GM21576 (cell line): ENCODE data around the gene SULT1C2.
A peak's percentile ranks its signal among the peaks of the same experiment; 100 is the strongest.

ENCODE experiments used
- ATAC-seq: cut with Tn5 transposase; IDR thresholded peaks from one replicate; pipeline ENCODE4 v1.9.1; 2021; ENCODE audit warnings: mild to moderate bottlenecking, moderate library complexity; ENCODE audit not compliant: unreplicated experiment

Gene SULT1C2

DNA sequence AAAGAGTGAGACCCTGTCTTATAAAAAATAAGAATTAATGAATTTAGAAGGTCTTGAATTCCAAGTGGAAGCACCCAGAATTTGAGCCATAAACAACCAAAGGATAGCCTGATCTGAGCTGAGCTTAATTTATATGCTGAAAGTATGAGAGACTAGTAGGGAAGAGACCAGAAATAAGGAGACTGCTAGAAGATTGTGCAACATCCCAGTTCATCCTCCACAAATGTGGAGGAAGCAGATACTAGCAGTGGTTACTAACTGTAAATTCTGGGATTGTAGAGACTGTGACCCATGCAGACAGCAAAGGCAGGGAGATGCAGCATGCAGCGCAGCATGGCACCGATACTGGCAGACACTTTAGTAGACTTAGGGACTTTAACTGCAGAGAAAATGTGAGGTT lies 1.5 kb upstream of the SULT1C2 start:
- no peak for ATAC-seq

DNA sequence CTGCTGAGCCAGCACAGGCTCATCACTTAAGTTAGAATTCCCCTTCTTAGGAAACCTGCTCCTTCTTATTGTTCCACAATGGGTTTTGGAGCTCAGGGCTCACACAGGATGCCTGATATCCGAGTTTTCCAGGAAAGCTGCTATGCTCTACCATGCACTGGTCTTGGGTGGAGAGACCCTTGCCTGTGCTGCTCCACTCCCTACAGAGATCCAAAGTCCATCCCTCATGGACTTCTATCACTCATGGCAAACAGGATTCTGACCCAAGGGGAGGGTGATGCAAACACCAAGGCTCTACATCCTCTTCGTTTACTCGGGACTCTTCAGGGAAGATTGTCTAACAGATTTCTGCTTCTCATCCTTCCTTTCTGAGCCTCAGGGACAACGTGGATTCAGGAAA lies 5.2 kb downstream of the SULT1C2 start:
- no peak for ATAC-seq

DNA sequence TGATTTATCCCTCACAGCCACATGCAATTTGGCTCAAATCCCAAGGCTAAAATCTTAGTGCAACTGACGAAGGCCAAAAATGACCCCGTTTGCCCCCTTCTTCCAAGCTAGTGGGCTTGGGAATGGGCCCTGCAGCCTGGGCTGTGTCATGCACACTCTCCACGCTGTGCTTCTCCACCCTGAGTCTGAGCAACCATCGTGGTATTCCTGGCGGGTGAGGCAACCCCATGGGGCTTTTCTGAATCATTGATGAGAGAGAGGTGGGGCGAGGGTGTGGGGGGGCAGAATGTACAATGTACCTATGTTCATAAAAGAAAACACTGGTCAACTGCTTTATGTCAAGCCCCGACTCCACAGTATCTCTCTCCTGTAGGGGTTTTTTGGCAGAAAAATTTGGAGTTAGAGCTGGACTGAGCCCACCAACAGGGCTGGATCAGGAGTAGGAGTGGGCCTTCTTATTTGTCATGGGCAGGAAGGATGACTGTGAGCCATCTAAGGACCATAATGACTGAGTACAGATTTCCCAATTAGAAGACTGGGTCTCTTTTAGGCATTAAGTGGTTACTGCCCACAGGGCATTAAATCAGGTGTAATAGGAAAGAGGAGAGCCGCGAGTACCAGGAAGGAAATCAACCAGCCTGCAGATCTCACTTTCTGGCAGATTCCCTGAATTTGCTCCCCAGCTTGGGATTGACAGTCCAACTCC lies 8.9 kb downstream of the SULT1C2 start:
- ATAC-seq, result no peak

DNA sequence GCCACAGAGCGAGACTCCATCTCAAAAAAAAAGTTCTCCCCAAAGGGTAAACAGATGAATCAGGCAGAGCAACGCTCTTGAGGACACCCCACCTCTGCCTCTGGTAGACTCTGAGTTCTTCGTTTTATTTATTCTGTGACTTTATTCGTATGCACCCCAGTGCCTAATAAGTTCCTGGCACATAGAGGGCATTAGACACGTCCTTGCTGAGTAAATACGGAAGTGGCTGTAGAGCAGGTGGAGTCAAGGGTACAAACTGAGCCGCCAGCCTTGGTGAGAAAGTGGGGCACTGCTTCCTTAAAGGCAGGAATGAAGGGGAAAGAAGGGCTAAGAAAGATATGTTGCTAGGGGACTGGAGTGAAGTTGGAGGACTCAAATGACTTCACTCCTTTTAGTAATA lies 12.9 kb downstream of the SULT1C2 start:
- ATAC-seq, result no peak

DNA sequence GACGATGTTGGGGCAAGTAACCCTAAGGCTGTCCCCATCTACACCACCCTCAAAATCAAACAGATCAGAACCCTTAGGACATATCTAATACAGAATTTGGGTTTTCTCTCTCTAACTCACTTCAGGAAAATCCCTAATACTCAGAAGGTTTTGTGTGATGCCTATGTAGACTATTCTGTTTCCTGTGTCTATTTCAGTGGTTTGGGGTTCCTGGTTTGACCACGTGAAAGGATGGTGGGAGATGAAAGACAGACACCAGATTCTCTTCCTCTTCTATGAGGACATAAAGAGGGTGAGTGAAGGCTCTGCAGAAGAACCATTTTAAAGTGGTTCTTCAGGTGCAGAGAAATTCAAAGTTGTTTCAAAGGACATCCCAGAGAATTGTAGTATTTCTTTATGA lies 16.3 kb downstream of the SULT1C2 start:
- peak; percentile 76 for ATAC-seq

DNA sequence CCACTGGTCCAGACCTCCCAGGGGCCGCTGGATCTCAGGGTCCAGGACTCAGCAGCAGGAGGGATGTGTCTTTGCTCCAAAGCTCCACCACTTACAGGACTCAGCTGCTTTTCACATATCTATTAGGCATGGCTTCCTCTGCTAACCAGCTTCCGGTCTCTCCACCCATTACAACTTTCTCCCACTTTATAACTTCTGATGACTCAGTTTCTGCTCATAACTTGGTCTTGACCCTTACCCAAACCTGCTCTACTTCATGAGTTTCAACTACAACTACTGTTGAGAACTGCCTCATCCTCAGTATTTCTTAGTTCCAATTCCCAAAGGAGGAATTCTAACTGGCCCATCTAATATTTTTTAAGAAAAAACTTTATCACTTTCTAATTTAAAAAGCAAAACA lies 17.2 kb downstream of the SULT1C2 start:
- no peak for ATAC-seq

DNA sequence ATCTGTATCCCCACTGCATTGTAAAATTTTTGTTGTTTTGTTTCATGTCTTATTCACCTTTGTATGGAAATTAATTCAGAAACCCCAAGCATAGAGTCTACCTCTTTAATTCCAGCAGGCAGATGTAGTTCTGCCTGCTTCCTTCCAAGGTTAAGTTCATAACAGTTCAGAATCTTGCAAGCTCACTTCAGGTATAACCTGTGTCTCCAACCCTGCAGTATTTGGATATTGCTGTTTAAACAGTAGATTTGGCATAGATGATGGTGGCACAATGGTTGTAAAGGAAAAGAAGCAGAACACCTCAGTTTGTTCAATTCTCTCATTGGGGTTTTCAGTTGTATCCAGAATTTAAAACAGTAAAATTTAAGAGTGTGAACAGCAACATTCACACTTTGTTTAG lies 21.2 kb downstream of the SULT1C2 start:
- ATAC-seq, result no peak

DNA sequence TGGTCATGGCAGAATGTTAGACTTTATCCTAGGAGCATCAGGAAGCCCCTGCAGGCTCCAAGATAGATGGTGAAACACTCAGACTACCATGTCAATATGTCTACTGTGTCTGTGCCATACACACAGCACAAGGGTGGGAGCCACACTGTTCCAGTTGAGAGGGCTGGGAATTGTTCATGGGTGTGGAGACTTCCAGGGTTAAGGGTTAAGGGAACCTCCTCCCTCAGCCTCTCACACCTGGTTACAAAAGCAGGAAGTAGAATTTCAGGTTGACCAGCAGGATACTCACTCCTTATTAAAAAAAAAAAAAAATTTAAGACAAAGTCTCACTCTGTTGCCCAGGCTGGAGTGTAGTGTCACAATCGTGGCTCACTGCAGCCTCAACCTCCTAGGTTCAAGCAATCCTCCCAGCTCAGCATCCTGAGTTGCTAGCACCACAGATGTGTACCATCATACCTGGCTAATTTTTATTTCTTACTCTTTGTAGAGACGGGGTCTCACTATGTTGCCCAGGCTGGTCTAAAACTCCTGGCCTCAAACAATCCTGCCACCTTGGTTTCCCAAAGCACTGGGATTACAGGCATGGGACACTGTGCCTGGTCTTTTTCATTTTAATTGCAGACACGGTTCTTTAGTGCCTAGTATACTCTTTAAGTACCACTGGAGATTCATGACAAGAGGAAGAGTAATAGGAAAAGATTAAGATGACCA lies 26.0 kb downstream of the SULT1C2 start:
- ATAC-seq, result no peak

DNA sequence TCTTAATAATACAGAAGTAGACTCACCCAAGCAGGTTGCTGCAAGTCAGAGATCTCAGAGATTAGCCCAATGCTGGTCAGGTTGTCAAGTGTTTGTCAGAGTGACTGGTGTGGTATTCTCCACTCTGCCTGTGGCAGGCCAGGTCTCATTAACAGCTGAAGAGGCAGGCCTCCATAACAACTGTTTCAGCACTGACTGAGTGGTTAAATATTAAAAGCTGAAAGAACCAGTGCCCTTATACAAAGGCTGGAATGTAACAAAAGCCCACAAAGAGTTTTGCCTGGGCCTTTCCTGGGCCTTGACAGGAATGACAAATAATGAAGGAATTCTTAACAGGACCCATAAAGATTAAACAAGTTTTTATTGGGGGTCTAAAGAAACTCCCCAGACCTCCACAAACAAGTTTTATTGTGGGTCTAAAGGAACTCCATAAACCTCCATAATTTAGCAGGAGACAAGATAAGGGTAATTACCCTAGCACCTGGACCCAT lies 26.8 kb downstream of the SULT1C2 start:
- no peak for ATAC-seq

DNA sequence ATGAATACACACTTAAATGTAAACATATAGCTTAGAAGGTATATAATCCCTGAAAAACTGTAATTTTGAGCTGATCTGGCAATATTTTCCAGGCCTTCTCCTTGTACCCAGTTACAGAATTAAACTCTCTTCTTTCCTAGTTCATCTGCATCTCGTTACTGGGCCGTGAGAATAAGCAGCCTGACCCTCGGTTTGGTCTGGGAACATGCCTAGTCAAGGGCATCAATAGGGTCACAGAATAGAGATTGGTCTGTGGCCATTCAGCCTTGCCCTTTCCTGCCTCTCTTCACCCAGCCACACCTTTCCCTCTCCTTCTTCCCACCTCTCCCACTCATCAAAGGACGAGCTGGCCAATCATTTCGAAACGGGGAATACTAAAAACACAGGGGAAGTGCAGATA lies 27.3 kb downstream of the SULT1C2 start:
- ATAC-seq, result no peak

DNA sequence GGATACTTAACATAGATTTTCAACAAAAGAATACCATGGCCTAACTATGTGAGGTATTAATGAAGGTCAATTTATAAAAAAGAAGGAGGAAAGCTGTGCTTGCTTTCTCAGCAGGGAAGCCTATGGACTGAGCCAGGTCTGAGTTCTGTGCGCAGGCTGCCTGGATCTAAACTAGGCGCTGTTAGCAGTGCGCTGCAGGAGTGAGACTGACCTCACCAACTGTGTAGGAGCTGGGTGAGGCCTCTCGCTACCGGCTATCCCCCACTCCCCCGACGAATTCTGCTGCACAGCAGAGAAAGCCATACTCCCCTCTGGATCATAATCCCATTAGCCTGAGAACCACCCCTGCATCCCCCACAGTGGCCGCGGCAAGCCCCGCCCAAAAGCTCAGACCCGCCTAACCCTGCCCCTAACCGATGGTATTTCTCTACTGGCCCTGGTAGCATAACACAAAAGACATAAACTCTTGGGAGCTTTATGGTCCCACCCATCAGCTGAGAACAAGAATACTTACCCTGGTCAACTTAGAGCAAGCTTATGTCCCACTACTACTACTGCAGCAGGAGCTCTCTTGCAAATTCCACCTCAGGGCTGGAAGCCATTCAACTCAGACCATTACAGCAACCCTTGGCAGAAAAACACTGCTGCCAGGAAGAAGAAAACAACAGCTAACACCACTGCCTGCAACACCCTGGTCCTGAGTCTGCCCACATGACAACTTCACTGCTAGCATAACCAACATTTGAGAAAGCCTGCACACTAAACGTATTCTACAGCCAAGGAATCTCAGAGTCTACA lies 28.0 kb downstream of the SULT1C2 start:
- ATAC-seq, result no peak

DNA sequence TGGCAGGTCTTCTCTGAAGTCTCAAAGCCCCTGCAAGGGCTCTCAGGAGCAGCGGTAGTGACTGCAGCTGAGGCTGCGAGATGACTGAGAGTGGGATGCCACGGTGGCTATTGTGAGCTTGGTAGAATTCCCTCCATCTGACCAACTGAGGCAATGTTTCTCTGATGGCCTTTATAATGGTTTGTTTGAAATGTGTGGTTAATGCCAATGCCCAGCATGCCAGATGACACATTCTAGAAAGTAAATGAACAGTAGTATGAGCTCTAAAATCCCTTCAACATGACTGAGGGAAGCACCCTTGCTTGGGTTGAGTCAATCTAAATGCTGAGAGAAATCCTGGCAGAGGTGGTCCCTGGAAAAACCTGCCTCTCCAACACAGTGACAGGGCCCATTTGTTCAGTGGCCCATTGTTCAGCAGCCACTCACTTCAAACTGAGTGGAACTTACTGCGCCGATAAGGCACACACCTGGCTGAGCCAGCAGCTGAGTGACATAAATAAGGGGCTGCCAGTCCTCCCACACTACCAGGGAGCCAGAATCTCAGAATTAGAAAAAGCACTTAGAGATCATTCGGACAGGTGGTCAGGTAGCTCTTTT lies 31.7 kb downstream of the SULT1C2 start:
- no peak for ATAC-seq

DNA sequence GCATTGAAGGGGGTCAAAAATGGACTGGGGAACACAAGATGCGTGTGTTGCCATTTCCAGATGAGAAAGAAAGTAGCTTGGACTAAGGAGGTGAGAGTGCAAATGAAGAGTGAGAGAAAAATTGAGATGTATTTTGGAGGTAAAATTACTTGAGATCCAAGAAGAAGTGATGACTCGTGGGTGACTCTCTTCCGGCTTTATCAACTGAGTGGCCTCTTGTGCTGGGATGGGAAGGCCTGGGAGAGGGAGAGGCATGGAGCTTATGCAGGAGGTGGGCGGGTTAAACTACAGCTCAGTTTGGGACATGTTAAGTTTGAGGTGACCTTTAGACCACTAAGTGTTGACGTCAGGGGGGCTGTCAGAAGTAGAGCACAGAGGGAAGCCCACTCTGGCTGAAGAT lies 34.9 kb downstream of the SULT1C2 start:
- ATAC-seq, result no peak

DNA sequence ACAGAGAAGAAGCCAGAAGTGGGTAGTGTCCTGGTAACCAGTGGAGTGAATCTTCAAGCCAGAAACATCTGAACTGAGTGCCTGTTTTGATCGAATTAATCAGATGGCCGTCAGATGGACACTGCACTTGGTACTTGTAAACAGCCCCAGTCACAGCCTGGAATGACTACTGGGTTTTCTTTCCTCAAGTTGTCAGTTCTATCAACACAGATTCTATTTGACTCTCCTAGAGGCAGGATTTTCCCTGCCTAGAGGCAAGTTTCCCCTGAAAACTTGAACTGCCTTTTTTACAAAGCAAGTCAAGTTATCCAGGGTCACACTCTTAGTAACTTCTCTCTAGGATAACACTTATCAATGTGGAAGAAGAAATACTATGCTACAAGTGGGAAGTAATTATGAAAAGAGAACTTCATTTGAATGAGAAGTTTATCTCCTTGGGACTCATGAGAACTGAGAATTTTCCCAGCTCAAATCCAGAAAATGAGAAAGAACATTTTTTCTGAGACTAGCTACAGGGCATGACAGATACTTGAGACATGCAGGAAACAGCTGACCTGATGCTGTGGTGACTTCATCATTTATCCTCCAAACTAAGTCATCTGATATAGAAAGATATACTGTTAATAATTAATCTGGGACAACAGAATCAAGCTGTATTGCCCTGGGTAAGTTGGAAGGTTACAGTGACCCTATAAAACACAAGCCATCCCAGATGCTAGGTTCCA lies 36.0 kb downstream of the SULT1C2 start:
- no peak for ATAC-seq

DNA sequence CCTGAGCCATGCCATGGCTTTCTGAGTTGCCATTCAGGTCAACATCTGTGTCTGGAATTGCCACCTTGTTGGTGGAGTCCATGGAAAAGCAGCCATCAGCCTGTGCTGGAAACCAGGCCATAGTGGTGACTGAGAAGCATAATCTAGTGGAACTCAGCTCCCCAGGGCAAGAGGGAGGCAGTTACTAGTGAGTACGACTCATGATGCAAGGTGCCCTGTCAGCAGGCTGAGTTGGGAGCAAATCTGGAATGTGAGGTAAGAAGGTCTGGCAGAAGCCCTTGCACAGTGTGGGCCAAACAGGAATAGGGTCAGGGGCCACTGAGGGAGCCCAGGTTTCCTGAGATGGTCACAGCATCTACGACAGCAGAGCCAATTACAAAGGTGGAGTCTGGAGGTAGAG lies 37.1 kb downstream of the SULT1C2 start:
- ATAC-seq, result no peak

DNA sequence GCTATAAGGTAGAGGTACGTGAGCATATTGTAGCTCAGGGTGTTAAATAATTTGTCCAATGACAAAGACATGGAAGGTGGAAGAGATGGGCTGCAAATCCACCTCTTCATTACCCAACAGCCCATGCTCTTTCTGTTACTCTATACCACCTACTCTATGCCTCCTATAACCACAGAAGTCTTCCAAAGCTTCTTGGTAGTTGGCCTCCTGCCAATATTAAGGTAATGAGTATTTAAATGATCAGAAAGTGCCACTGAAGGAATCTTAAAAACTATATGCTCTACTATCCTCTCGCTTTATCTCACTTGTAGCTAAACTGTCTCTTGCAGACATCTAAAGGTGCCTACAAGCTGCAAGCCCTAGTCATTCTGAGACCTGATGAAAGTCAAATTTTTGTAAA lies 41.1 kb downstream of the SULT1C2 start:
- ATAC-seq, result no peak

DNA sequence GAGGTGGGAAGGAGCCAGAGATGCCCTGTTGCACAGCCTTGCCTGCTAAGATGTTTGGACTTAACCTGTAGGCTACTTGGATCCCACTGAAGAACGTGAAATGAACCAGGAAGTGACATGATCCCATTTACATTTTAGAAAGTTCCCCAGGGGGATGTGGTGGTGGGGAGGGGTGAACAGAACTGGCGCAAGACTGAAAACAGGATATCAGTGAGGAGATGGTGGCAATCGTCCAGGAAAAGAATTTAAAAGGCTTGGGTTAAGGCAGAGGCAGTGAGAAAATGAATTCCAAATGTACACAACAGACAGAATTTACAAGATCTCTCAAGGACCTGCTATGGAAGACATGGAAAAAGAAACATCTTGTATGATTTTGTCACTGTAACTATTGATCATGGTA lies 42.3 kb downstream of the SULT1C2 start:
- no peak for ATAC-seq

DNA sequence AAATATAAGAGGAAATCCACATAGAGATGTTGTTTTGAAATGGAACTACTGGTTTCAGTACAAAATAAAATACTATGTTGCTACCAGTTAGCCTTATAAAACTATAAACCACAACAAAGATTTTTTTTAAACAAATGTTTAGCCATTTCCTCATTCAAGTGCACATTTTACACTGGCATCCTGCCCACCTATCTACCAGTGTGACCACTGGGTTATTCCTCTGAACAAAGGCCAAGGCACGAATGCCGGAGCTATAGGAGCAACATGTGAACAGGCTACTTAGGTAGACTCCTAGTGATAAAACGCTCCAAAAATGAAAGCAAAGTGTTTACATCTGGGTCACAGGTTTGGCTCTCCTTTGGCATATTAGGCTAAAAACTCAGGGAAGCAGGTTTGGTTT lies 57.3 kb downstream of the SULT1C2 start:
- no peak for ATAC-seq

DNA sequence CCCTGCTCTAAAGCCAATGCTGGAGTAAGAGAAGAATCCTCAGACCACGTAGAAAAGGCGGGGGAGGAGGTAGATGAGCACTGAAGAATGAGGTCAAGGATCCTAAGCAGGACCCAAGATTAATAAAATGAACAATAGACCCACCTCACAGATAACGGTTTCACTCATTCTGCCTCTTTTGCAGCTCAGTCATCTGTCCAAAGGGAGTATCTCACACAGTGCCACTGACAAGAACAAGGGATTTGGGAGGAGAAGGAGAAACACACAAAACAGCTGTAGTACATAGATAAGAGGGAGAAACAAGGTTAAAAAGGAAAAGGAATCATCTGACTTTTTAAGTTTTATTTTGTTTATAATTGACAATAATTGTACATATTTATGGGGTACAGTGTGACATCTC lies 58.1 kb downstream of the SULT1C2 start:
- no peak for ATAC-seq

DNA sequence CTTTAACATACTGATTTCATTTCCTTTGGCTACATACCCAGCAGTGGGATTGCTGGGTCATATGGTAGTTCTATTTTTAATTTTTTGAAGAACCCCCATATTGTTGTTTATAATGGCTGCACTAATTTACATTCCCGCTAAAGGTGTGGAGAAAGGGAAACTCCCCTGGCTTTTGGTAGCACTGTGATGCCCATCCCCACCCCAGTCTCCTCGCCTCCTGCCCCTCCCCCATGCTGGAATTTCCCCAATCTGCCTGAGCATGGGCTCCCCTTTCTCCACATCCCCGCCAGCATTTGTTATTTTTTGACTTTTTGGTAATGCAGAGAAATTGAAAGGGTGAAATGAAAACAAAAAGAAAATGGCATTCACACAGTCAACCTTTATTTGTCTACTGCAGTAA lies 59.1 kb downstream of the SULT1C2 start:
- no peak for ATAC-seq
